Stimulated activated CD4-positive, alpha-beta T cell treated with anti-CD3 and anti-CD28 coated beads, Interleukin-4, amount 100 ng/mL, for 24 hours (primary cell): Measurements from ENCODE around the gene BCL10.

Experiments used
- DNase-seq: peaks from one replicate; pipeline ENCODE4 v3.0.0-alpha.2; 2020

Gene BCL10

GRCh38 chr1:85297855-85298629, 21.6 kb upstream of the BCL10 start:
- peak; percentile 84 for DNase-seq

- no peak for DNase-seq
Observed at GRCh38 chr1:85297538-85297854, 21.1 kb upstream of the BCL10 start.

GRCh38 chr1:85296980-85297379, 20.5 kb upstream of the BCL10 start:
- DNase-seq = no peak

GRCh38 chr1:85295654-85296053, 19.2 kb upstream of the BCL10 start:
- no peak for DNase-seq

GRCh38 chr1:85295006-85295431, 18.6 kb upstream of the BCL10 start:
- DNase-seq = no peak

- no peak for DNase-seq
Observed at GRCh38 chr1:85290826-85291225, 14.4 kb upstream of the BCL10 start.

GRCh38 chr1:85289848-85290335, 13.5 kb upstream of the BCL10 start:
- no peak for DNase-seq

GRCh38 chr1:85289207-85289847, 12.9 kb upstream of the BCL10 start:
- peak; percentile 47 for DNase-seq

GRCh38 chr1:85284202-85284601, 7.8 kb upstream of the BCL10 start:
- no peak for DNase-seq

GRCh38 chr1:85283475-85284199, 7.2 kb upstream of the BCL10 start:
- no peak for DNase-seq

- DNase-seq = no peak
Observed at GRCh38 chr1:85282424-85282823, 6.0 kb upstream of the BCL10 start.

GRCh38 chr1:85280636-85281035, 4.2 kb upstream of the BCL10 start:
- no peak for DNase-seq

GRCh38 chr1:85279458-85280080, 3.1 kb upstream of the BCL10 start:
- DNase-seq = no peak

GRCh38 chr1:85278853-85279314, 2.5 kb upstream of the BCL10 start:
- DNase-seq = peak; percentile 60

- no peak for DNase-seq
Observed at GRCh38 chr1:85277802-85278201, 1.4 kb upstream of the BCL10 start.

- DNase-seq = no peak
Observed at GRCh38 chr1:85276978-85277639, 677 bp upstream of the BCL10 start.

GRCh38 chr1:85275701-85276214, 674 bp downstream of the BCL10 start:
- peak; percentile 33 for DNase-seq

GRCh38 chr1:85274969-85275453, 1.4 kb downstream of the BCL10 start:
- no peak for DNase-seq

GRCh38 chr1:85273397-85273796, 3.0 kb downstream of the BCL10 start:
- no peak for DNase-seq

GRCh38 chr1:85268801-85269585, 7.4 kb downstream of the BCL10 start:
- no peak for DNase-seq

- DNase-seq = no peak
Observed at GRCh38 chr1:85267313-85267712, 9.1 kb downstream of the BCL10 start.
